ENCODE data around the gene RASA1.

RASA1 gene

GRCh38 chr5:87367243-87367642 lies 99.6 kb downstream of the RASA1 start:
- no peak for DNase-seq

- no peak for DNase-seq
Observed at GRCh38 chr5:87368601-87369000, 100.9 kb downstream of the RASA1 start.

- no peak for DNase-seq
Observed at GRCh38 chr5:87369431-87369830, 101.7 kb downstream of the RASA1 start.

GRCh38 chr5:87372705-87373104 lies 105.0 kb downstream of the RASA1 start:
- DNase-seq, result no peak

GRCh38 chr5:87382224-87382623 lies 114.5 kb downstream of the RASA1 start:
- no peak for DNase-seq

GRCh38 chr5:87383216-87383615 lies 115.5 kb downstream of the RASA1 start:
- no peak for DNase-seq

GRCh38 chr5:87385802-87386201 lies 118.1 kb downstream of the RASA1 start:
- DNase-seq, result no peak

GRCh38 chr5:87388129-87388528 lies 120.4 kb downstream of the RASA1 start:
- DNase-seq, result no peak

GRCh38 chr5:87389296-87390034 lies 121.8 kb downstream of the RASA1 start:
- DNase-seq, result no peak

- DNase-seq, result no peak
Observed at GRCh38 chr5:87390075-87390474, 122.4 kb downstream of the RASA1 start.

GRCh38 chr5:87390576-87391199 lies 123.0 kb downstream of the RASA1 start:
- no peak for DNase-seq

GRCh38 chr5:87392170-87392569 lies 124.5 kb downstream of the RASA1 start:
- no peak for DNase-seq

GRCh38 chr5:87392801-87393200 lies 125.1 kb downstream of the RASA1 start:
- no peak for DNase-seq

- peak; percentile 88 for DNase-seq
Observed at GRCh38 chr5:87393331-87393730, 125.6 kb downstream of the RASA1 start.

GRCh38 chr5:87394411-87395165 lies 126.9 kb downstream of the RASA1 start:
- peak; percentile 82 for DNase-seq

GRCh38 chr5:87398981-87399614 lies 131.4 kb downstream of the RASA1 start:
- DNase-seq, result no peak

- DNase-seq, result no peak
Observed at GRCh38 chr5:87399720-87400119, 132.0 kb downstream of the RASA1 start.

GRCh38 chr5:87400305-87400899 lies 132.7 kb downstream of the RASA1 start:
- DNase-seq, result peak; percentile 49

GRCh38 chr5:87401626-87402025 lies 133.9 kb downstream of the RASA1 start:
- no peak for DNase-seq

- DNase-seq, result no peak
Observed at GRCh38 chr5:87403409-87403808, 135.7 kb downstream of the RASA1 start.

- DNase-seq, result no peak
Observed at GRCh38 chr5:87403899-87404298, 136.2 kb downstream of the RASA1 start.

- DNase-seq, result no peak
Observed at GRCh38 chr5:87404359-87404758, 136.7 kb downstream of the RASA1 start.
